ENCODE data around the gene CLEC5A.

- no peak for TF ChIP-seq POLR2AphosphoS5 (IDR thresholded peaks at IDR 0.05; ENCODE audit: low read depth, low read length)
- TF ChIP-seq POLR2A (IDR thresholded peaks at IDR 0.05; ENCODE audit: low read depth, low read length), result no peak
- TF ChIP-seq TAF1 (IDR thresholded peaks at IDR 0.05; ENCODE audit: borderline replicate concordance, low read depth, low read length), result no peak
Observed at GRCh38 chr7:141945356-141945755, 1.4 kb downstream of the CLEC5A start.
